Cerebellar cortex (tissue), 1 donor: Measurements from ENCODE around the gene FBLN1.
"Not testable (repeated sequence)": the region's sequence is repeated elsewhere in the genome, so short reads cannot be mapped to it uniquely, and the experiment has no call there.

Experiments
- DNase-seq: peaks from one replicate; pipeline ENCODE4 v3.0.0-alpha.2; 2015; ENCODE audit warnings: low spot score

FBLN1 gene

GRCh38 chr22:45585946-45586540 is 83.4 kb downstream of the FBLN1 start:
- DNase-seq, result no peak

- no peak for DNase-seq
Measured at GRCh38 chr22:45586651-45587405, 84.1 kb downstream of the FBLN1 start.

DNA sequence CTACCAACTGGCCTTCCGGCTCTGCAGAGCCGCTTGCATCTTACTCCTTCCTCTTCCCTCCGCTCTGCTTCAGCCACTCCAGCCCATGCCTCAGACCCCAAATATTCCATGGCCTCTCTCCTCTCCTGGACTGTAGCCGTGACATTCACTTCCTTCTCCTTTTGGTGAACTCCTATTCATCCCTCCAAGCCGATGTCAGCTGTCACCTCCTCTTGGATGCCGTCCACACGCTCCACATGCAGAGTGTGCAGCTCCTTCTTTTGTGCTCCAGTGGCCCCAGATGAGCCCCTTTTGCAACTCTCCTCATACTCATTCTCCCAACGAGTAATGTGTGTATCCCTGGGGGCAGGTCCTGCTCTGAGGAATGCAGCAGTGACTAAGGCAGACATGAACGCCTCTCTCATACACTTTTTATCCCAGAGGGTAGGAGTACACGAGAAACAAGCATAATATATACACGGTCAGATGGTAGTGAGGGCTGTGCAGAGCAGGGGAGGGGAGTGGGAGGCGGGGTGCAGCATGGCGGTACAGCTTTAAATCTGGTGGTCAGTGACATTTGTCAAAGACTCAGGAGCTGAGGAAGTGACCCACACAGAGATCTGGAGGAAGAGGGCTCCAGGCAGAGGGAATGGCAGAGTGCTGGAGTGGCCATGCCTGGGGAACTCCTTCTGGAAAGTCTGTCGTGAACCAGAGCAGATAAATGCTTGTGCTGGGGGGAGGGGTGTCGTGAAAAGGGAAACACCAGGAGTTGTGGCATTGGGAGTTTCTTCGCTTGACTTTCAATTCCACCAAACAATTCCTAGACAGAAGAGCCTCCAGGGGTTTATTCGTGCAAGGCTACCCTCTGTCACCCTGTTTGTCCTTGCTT is 85.2 kb downstream of the FBLN1 start:
- no peak for DNase-seq

GRCh38 chr22:45589556-45589955 is 86.9 kb downstream of the FBLN1 start:
- DNase-seq, result no peak

- DNase-seq, result no peak
Measured at GRCh38 chr22:45590262-45590661, 87.6 kb downstream of the FBLN1 start.

GRCh38 chr22:45591633-45592213 is 89.0 kb downstream of the FBLN1 start:
- not testable (repeated sequence) for DNase-seq

DNA sequence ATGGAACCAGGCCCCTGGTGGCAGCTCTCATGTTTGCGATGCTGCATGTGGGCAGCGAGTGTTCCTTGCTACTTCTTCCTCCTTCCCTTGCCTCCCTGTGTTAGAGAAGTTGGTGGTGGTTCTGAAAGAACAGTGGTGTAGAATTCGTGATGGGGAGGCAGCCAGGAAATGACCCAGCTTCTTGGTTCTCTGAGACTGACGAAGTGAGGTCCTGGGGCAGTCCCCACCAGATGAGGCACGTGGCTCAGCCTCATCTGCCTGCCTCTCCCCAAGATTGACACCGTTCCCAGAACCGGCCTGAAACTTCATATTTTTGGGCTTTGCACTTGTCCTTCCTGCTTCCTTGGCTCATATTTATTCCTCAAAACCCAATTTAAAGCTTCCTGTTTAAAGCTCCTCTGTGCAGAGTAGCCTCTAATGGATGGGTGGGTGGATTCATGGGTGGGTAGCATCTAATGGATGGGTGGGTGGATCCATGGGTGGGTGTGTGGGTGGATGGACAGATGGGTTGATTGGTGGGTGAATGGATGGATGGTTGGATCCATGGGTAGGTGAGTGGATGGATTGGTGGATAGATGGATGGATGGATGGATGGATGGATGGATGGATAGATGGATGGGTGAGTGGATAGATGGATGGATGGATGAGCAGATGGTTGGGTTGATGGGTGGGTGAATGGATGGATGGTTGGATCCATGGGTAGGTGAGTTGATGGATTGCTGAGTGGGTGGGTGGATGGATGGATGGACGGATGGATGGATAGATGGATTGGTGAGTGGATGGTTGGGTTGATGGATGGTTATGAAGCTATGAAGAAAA is 91.6 kb downstream of the FBLN1 start:
- DNase-seq, result no peak

GRCh38 chr22:45597460-45598192 is 94.9 kb downstream of the FBLN1 start:
- DNase-seq, result no peak

DNA sequence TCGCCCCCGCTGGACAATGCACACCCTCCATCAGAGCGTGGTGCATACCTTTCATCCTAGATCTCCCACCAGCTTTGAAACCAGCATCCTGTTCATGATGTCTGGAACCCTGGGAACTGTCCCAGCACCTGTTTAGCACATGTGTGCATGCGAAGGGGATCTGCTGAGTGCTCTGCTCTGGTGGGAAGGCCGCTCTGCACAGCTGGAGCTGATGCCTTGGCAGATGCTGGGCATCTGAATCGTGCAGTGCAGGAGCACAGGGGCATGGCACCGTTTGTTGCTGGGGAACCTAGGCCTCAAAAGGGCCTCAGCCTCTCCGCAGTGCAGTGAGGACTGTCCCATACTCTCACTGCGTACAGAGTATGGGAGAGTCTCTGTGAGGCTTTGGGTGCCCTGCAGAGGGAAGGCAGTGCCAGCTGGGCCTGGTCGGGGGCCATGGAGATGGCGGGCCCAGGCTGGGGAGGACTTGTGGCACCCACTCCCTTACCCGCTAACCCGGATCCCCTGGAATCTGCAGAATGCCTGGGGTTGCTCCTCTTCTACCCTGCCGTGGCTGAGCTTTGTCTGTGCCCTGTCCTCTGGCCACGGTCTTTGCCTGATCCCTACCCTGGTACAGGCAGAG is 96.0 kb downstream of the FBLN1 start:
- no peak for DNase-seq

- DNase-seq, result no peak
Measured at GRCh38 chr22:45599836-45600577, 97.3 kb downstream of the FBLN1 start.

- DNase-seq, result no peak
Measured at GRCh38 chr22:45600790-45601730, 98.4 kb downstream of the FBLN1 start.

DNA sequence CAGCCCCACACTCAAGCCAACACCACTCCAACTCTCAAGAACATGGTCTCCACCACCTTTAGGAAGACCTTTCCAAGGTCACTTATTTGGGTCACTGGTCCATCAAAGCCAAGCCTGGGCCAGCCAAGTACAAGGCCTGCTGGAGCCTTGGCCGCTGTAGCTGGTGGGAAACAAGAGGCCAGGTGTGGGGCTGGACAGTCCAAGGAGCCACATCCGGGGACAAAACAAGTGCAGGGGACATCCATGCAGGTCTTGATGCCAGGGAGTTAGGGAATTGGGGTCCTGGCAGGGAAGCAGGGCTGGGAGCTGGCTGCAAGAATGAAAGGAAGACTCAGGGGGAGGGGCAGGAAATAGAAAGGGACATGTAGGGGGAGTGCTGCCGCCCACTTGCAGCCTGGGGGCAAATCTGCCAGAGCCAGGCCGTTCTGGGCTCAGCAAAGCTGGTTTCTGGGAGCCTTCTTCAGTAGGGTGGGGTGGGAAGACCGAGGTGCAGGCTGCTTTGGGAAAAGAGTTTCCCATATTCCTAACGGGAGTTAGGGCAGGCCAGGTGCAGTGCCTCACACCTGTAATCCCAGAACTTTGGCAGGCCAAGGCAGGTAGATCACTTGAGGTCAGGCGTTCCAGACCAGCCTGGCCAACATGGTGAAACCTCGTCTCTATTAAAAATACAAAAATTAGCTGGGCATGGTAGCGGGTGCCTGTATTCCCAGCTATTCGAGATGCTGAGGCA is 99.5 kb downstream of the FBLN1 start:
- no peak for DNase-seq

- peak; percentile 9 for DNase-seq
Measured at GRCh38 chr22:45602824-45603595, 100.3 kb downstream of the FBLN1 start.

DNA sequence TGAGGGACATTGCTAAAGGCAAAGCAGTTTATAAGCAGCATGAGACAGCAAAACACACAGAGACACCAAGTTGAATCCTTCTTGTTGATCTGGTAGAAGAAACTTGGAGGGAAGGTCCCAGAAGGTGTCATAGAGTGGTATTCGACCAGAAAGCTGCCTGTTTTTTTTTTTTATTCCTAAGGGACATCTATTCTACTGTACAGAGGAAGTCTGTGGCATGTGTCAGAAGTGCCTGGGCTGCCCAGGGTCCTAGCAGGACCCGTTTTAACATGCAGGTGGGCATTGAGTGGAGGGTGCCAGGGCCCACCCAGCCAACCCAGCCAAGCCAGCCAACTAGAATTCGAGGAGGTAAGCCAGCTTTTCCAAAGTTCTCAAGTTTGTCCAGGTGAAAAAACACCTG is 100.9 kb downstream of the FBLN1 start:
- no peak for DNase-seq

- DNase-seq, result not testable (repeated sequence)
Measured at GRCh38 chr22:45608045-45608444, 105.4 kb downstream of the FBLN1 start.

DNA sequence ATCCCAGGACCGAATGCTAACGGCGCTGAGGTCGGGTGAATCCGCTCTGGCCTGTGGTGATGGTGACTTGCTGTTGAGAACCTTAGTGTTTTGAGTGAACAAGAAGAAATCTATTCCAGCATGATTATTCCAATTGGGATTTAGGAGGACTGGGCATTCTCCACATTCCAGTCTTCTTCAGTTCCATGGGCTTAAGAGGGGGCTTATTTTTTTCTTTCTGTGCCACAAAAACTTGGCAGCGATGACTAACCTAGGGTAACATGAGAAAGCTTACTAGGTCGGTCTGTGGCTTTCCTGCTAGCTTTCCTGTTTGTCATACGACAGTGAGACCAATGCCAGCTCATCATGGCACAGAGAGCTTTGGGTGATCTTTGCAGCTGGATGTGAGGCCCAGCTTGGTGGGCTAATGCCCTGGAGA is 106.1 kb downstream of the FBLN1 start:
- no peak for DNase-seq

DNA sequence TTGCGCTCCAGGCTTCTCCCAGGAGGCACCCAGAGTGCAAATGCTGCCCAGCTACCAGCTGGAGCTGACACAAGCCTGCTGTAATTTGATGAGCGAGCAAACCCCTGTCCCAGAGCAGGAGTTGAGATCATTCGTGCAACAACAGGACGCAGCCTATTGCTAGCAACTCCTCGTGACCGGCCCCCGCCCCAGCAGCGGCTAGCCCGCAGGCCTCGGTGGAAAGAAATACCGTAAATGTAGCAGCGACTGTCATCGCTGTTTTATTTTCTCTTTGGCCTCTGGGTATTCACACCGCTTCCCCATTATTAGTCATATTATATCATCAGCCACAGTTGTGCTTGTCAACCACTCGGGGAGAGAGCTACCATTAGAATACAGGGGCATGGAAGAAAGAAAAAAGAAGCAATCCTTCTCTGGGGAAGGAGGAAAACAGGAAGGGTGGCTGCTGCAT is 109.8 kb downstream of the FBLN1 start:
- DNase-seq, result no peak
